ENCODE measurements around the gene ARSD. TPM values are rescaled to one million over a fixed set of nuclear protein-coding genes. Genes with fewer than 3 reads are reported as not detected.

ARSD gene
- total RNA-seq, 1 experiment from 2014 or later: 10.3 TPM

DNA sequence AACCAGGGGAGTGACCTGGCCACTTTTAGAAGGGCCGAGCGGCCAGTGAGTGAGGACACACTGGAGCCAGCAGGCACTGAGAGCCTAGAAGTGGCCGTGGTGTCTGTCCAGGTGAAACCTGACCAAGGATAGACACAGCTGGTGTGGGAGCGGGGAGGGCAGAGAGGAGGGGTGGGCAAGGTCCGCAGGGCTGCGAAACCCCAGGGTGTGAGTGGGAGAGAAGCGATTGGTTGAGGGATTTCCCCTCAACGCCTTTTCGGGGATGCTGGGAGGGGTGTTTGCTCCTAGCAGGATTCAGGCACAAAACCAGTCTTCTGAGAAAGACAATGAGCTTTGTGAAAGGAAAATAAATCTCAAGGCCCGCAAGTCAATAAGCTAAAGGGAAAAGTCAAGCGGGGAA, 33.2 kb upstream of the ARSD start:
- Histone ChIP-seq H4K20me1 (ENCODE audit: control insufficient read depth, insufficient read depth, insufficient read length) (no peaks in the 10 kb centered on the region), H3K14ac (ENCODE audit: insufficient read depth, low read length) (peak overlapping the region; percentile 32; the same call in 1 of the 2 replicates), H3K4me2 (ENCODE audit: insufficient read depth, insufficient read length, low read length) (no peak overlapping the region), H3K27ac (ENCODE audit: insufficient read length, low read depth, low read length) (peak overlapping the region; percentile 21), H3K23me2 (ENCODE audit: insufficient read length, low read depth, low read length, poor library complexity, severe bottlenecking) (no peaks in the 10 kb centered on the region), H3K23ac (ENCODE audit: insufficient read length, low read depth, low read length) (no peak overlapping the region), H2BK15ac (ENCODE audit: low read depth, low read length) (no peak overlapping the region), H3K4ac (ENCODE audit: low read depth, low read length) (no peak overlapping the region), H3K27me3 (ENCODE audit: insufficient read depth, low read length) (no peaks in the 10 kb centered on the region), H2BK5ac (ENCODE audit: insufficient read length, low read length) (no peak overlapping the region), H3K79me1 (ENCODE audit: insufficient read depth, low read depth, low read length, poor library complexity, severe bottlenecking) (no peaks in the 10 kb centered on the region), H3K18ac (ENCODE audit: insufficient read length, low read depth, low read length) (no peak overlapping the region), H3T11ph (ENCODE audit: low read length) (no peak overlapping the region), H3K9ac (ENCODE audit: extremely low read depth, insufficient read length, low read length) (no peak overlapping the region), H3K56ac (ENCODE audit: insufficient read length, low read depth, low read length) (no peak overlapping the region), H2BK120ac (ENCODE audit: low read depth, low read length, poor library complexity, severe bottlenecking) (no peak overlapping the region), H2AFZ (ENCODE audit: low read length) (no peak overlapping the region), H4K5ac (ENCODE audit: insufficient read length, low read depth, low read length) (no peak overlapping the region), H4K8ac (replicated peaks; ENCODE audit: insufficient read length, low read depth, low read length) (no peak overlapping the region), H4K91ac (ENCODE audit: insufficient read length, low read depth, low read length) (no peak overlapping the region), H2AK5ac (ENCODE audit: insufficient read length, low read length) (no peak overlapping the region), H3K4me1 (ENCODE audit: insufficient read depth, low read length) (peaks cover 7% of the 10 kb centered on the region; the same call in 1 of the 2 replicates), H3K9me3 (ENCODE audit: control insufficient read depth, low read depth, low read length) (no peaks in the 10 kb centered on the region), H2BK20ac (ENCODE audit: low read depth, low read length, poor library complexity, severe bottlenecking) (no peak overlapping the region), H2BK12ac (ENCODE audit: insufficient read length, low read depth, low read length) (no peak overlapping the region), H3K79me2 (ENCODE audit: insufficient read depth, low read length) (no peaks in the 10 kb centered on the region)
- no peaks in the 10 kb centered on the region; the same call in none of the 2 replicates for H3K27me3 Mint-ChIP-seq (ENCODE audit: low read depth)
- H3K9me3 Mint-ChIP-seq: no peaks in the 10 kb centered on the region; a peak in 1 of 5 replicates
- H3K27ac Mint-ChIP-seq: peak overlapping the region; percentile 42 to 97 (median 81)
- WGBS (ENCODE audit: extremely low coverage, insufficient read length, low lambda C conversion rate): no CpG with 5 or more reads among the region's 11 CpGs
- H3K4me1 Mint-ChIP-seq: peaks cover 46 to 48% of the 10 kb centered on the region in 2 experiments
- H3K36me3 Mint-ChIP-seq (ENCODE audit: insufficient read depth in 1 of 3, low read depth in 3 of 3): peaks cover 4 to 17% (median 13%) of the 10 kb centered on the region in 3 experiments; a peak in 6 of 7 replicates
- peak overlapping the region; percentile 39 to 66 for H3K4me3 Mint-ChIP-seq
- TF ChIP-seq, protein P1, sequence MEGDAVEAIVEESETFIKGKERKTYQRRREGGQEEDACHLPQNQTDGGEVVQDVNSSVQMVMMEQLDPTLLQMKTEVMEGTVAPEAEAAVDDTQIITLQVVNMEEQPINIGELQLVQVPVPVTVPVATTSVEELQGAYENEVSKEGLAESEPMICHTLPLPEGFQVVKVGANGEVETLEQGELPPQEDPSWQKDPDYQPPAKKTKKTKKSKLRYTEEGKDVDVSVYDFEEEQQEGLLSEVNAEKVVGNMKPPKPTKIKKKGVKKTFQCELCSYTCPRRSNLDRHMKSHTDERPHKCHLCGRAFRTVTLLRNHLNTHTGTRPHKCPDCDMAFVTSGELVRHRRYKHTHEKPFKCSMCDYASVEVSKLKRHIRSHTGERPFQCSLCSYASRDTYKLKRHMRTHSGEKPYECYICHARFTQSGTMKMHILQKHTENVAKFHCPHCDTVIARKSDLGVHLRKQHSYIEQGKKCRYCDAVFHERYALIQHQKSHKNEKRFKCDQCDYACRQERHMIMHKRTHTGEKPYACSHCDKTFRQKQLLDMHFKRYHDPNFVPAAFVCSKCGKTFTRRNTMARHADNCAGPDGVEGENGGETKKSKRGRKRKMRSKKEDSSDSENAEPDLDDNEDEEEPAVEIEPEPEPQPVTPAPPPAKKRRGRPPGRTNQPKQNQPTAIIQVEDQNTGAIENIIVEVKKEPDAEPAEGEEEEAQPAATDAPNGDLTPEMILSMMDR (conservative IDR thresholded peaks at IDR 0.05): no peak
- peak; percentile 59 for DNase-seq
